Heart left ventricle (tissue), 16 donors: Measurements from ENCODE around the gene CYB561A3. TPM values are rescaled to one million over a fixed set of nuclear protein-coding genes. Genes with fewer than 3 reads are reported as not detected.

ENCODE experiments used
- ATAC-seq, 4 donors: fragments of 200-7000 bp; cut with Tn5 transposase; one replicate each; pipeline ENCODE4 v1.9.1; 2020 to 2022; ENCODE audit warnings: moderate library complexity in 4 of 4, mild to moderate bottlenecking in 3 of 4, moderate number of reproducible peaks in 1 of 4
- DNase-seq, 5 donors: peaks; one replicate each; pipeline ENCODE4 v3.0.0-alpha.2; 2020
- H3K27ac ChIP-seq, 12 donors: fragments of 200-600 bp; sonication (generic) in 4 of 12; one replicate each; pipeline versions ENCODE4 v1.5.0 to v1.8.0; 2016 to 2022; ENCODE audit warnings: mild to moderate bottlenecking in 2 of 12
- H3K27me3 ChIP-seq, 9 donors: fragments of 200-600 bp; sonication (generic) in 2 of 9; one replicate each; pipeline versions ENCODE4 v1.5.1 to v1.8.0; 2016 to 2022; ENCODE audit warnings: mild to moderate bottlenecking in 3 of 9
- H3K36me3 ChIP-seq, 9 donors: fragments of 200-600 bp; sonication (generic) in 2 of 9; one replicate each; pipeline versions ENCODE4 v1.5.0 to v1.8.0; 2018 to 2022; ENCODE audit warnings: mild to moderate bottlenecking in 2 of 9
- H3K4me1 ChIP-seq, 12 donors: fragments of 200-600 bp; sonication (generic) in 4 of 12; one replicate each; pipeline versions ENCODE4 v1.5.0 to v1.8.0; 2016 to 2022; ENCODE audit warnings: mild to moderate bottlenecking in 3 of 12
- H3K4me3 ChIP-seq, 12 donors: fragments of 200-600 bp; sonication (generic) in 4 of 12; one replicate each; pipeline versions ENCODE4 v1.5.0 to v1.8.0; 2017 to 2022; ENCODE audit warnings: mild to moderate bottlenecking in 9 of 12, moderate library complexity in 4 of 12
- H3K9me3 ChIP-seq, 12 donors: fragments of 200-600 bp; sonication (generic) in 4 of 12; one replicate each; pipeline versions ENCODE4 v1.5.0 to v1.8.0; 2016 to 2022; ENCODE audit warnings: mild to moderate bottlenecking in 1 of 12
- CTCF ChIP-seq, 12 donors: fragments of 200-600 bp; sonication (generic) in 4 of 12; IDR thresholded peaks; one replicate each; pipeline versions ENCODE4 v1.5.0 to v1.8.0; 2018 to 2022; ENCODE audit warnings: antibody characterized with exemption in 12 of 12, mild to moderate bottlenecking in 5 of 12
- POLR2A ChIP-seq, 2 donors: fragments of 450-650 bp; IDR thresholded peaks; one replicate each; pipeline ENCODE4 v1.6.1; 2017; ENCODE audit warnings: antibody characterized with exemption in 2 of 2, mild to moderate bottlenecking in 2 of 2, moderate library complexity in 2 of 2
- WGBS, 4 donors: extraction: QIAGEN DNeasy Blood & Tissue Kit in 2 of 4; methylation state at CpG; one replicate each; pipeline versions ENCODE4 v1.1.5 to v1.1.7; 2013 to 2018; 5-methylcytosine and 5-hydroxymethylcytosine counted together
- intact Hi-C, 10 donors: fragments of 100-400 bp; cut with DNase I; formaldehyde crosslinking; loops; one replicate each; pipeline versions ENCODE4 v1.11.1 to v1.14.2; 2022
- polyA plus RNA-seq, 2 donors: library from polyadenylated mRNA; stranded (reverse); fragments of 200-250 nt; gene quantifications; one replicate each; pipeline ENCODE4 v1.2.3, GENCODE V29; 2013
- total RNA-seq, 9 donors: library from RNA; depleted of rRNA in 2 of 9; stranded (reverse); fragments of >200 nt in 2 of 9; fragmentation: NEBNext Ultra II Directional in 3 of 9; extraction: Animal tissue kit (Norgen Biotek cat#: 25700) in 3 of 9; gene quantifications; one replicate each; pipeline versions ENCODE4 v1.1.0 to v1.2.4, GENCODE V29; 2016 to 2023
- donor health status: ischemic (EF 13 %, LVEDD 7.1; RV severe dilation, severe dysfunction).
- donor health status: healthy with polysubstance abuse.
- donor health status: DM: no; HTN: yes; CAD: no.
- donor health status: DM: no; HTN: no; CAD: no.
- donor health status: ischemic (EF 25% LVEDD 6.9; RV normal size, moderate dysfunction).
- donor health status: ischemic (EF 25% LVEDD 5.7; RV mildly dilated, moderate dysfunction).
- donor health status: healthy.
- donor health status: DM: yes; HTN: yes; CAD: no.
- donor health status: ischemic (EF 35%, LVEDD 5.7; RV mildly dilated, moderate dysfunction).
- donor health status: nonischemic (EF 11% LVEDD 7.7; RV severe dilation, severe dysfunction).
- donor health status: DM: yes; HTN: yes; CAD: no.
- donor health status: PGD.
- donor health status: ischemic (EF 29% LVEDD 5.4; RV normal size, mild dysfunction).
- donor health status: nonischemic (EF 23%, LVEDD 6.1; RV moderate dilation, normal function).

Gene CYB561A3
- total and polyA plus RNA-seq, 11 donors, result 6.7 to 23.9 (median 11.9) TPM

GRCh38 chr11:61380884-61381283 is 19.2 kb upstream of the CYB561A3 start:
- WGBS, 4 donors, result 96 to 97% (median 97%) methylated on average over 9 of the region's 9 CpGs
- no peaks in the 10 kb centered on the region for H3K9me3 ChIP-seq
- H3K27ac ChIP-seq, result no peak overlapping the region
- DNase-seq (no peak), ATAC-seq (no peak)
- TF ChIP-seq POLR2A (IDR thresholded peaks at IDR 0.05), result no peak
- no peak for TF ChIP-seq CTCF (IDR thresholded peaks at IDR 0.05)
- H3K4me1 ChIP-seq, result peaks cover 0 to 19% (median 0%) of the 10 kb centered on the region in 12 donors
- no peaks in the 10 kb centered on the region for H3K27me3 ChIP-seq
- H3K36me3 ChIP-seq, result peaks cover 0 to 12% (median 4%) of the 10 kb centered on the region in 9 donors
- H3K4me3 ChIP-seq, result no peak overlapping the region
- intact Hi-C loops, result loop anchor here in 4 of 10 donors (5.0 to 10.0 kb wide), 2 partner anchors 124 to 126 kb away; no protein-coding TSS in a partner anchor

GRCh38 chr11:61378713-61379313 is 17.1 kb upstream of the CYB561A3 start:
- Histone ChIP-seq H3K9me3 (no peaks in the 10 kb centered on the region), H3K27me3 (no peaks in the 10 kb centered on the region), H3K4me1 (peaks cover 0 to 12% (median 0%) of the 10 kb centered on the region in 12 donors), H3K36me3 (peaks cover 0 to 26% (median 10%) of the 10 kb centered on the region in 9 donors), H3K4me3 (no peak overlapping the region), H3K27ac (peak overlapping the region in 11 of 12 donors; percentile 10 to 51 (median 41))
- TF ChIP-seq CTCF (IDR thresholded peaks at IDR 0.05) (no peak), POLR2A (IDR thresholded peaks at IDR 0.05) (no peak)
- 87 to 95% (median 90%) methylated on average over 5 of the region's 5 CpGs for WGBS, 4 donors
- intact Hi-C loops, result no loop called here
- DNase-seq (peak in 2 of 5 donors; percentile 43 to 46), ATAC-seq (peak; percentile 55 to 95 (median 82))

- Histone ChIP-seq H3K9me3 (no peaks in the 10 kb centered on the region), H3K27ac (no peak overlapping the region), H3K27me3 (no peaks in the 10 kb centered on the region), H3K36me3 (peaks cover 0 to 27% (median 17%) of the 10 kb centered on the region in 9 donors), H3K4me1 (peaks cover 0 to 12% (median 0%) of the 10 kb centered on the region in 12 donors), H3K4me3 (no peak overlapping the region)
- WGBS, 4 donors, result 91 to 96% (median 94%) methylated on average over 6 of the region's 6 CpGs
- ATAC-seq, result no peak
- no peak for DNase-seq
- intact Hi-C loops, result no loop called here
- no peak for TF ChIP-seq CTCF (IDR thresholded peaks at IDR 0.05)
- no peak for TF ChIP-seq POLR2A (IDR thresholded peaks at IDR 0.05)
These were observed 15.9 kb upstream of the CYB561A3 start for GRCh38 chr11:61377461-61378160.

GRCh38 chr11:61375761-61376108 is 14.1 kb upstream of the CYB561A3 start:
- TF ChIP-seq POLR2A (IDR thresholded peaks at IDR 0.05) (no peak), CTCF (IDR thresholded peaks at IDR 0.05) (no peak)
- 69 to 78% (median 76%) methylated on average over 6 of the region's 6 CpGs for WGBS, 4 donors
- Histone ChIP-seq H3K4me3 (no peak overlapping the region), H3K36me3 (peaks cover 0 to 29% (median 19%) of the 10 kb centered on the region in 9 donors), H3K27me3 (no peaks in the 10 kb centered on the region), H3K4me1 (peaks cover 0 to 12% (median 0%) of the 10 kb centered on the region in 12 donors), H3K27ac (no peak overlapping the region), H3K9me3 (no peaks in the 10 kb centered on the region)
- intact Hi-C loops, result no loop called here
- ATAC-seq, result no peak
- no peak for DNase-seq
